ENCODE measurements around the gene USP30. TPM values are rescaled to one million over a fixed set of nuclear protein-coding genes. Genes with fewer than 3 reads are reported as not detected.

The USP30 gene
- total and polyA plus RNA-seq, 9 of the 15 experiments (the other 6 are each of a cell fraction or from before 2014, with no cell fraction given) = 1.4 to 15.2 (median 7.0) TPM

GRCh38 chr12:109093022-109093918 is 40.9 kb downstream of the USP30 start, which contains the start of gene ALKBH2 (continued):
- TF ChIP-seq ZNF143 (CRISPR knock-in tag; IDR thresholded peaks at IDR 0.05) (peak; percentile 60), KHSRP (IDR thresholded peaks at IDR 0.05) (no peak), MLLT1 (IDR thresholded peaks at IDR 0.05) (0 out of 4 replicates have a peak, but pooled peaks of 1 of the 2 experiments have one; percentile 33), PHB (CRISPR knock-in tag; IDR thresholded peaks at IDR 0.05) (no peak), ID3 (CRISPR knock-in tag; IDR thresholded peaks at IDR 0.05) (no peak), ID3 (tag; IDR thresholded peaks at IDR 0.05) (no peak), RBM22 (IDR thresholded peaks at IDR 0.05; ENCODE audit: low read depth, low read length, poor library complexity, severe bottlenecking) (no peak), ZNF165 (CRISPR knock-in tag; IDR thresholded peaks at IDR 0.05; ENCODE audit: borderline replicate concordance) (no peak), HMGN3 (IDR thresholded peaks at IDR 0.05; ENCODE audit: borderline replicate concordance, extremely low read depth, insufficient read length, low read depth, low read length) (peak; percentile 57), AFF4 (CRISPR knock-in tag; IDR thresholded peaks at IDR 0.05) (no peak), NEUROD1 (IDR thresholded peaks at IDR 0.05; ENCODE audit: borderline replicate concordance, low read depth, low read length, partially characterized antibody) (peak; percentile 72), GATAD2B (IDR thresholded peaks at IDR 0.05; ENCODE audit: borderline replicate concordance) (no peak), MBD2 (IDR thresholded peaks at IDR 0.05; ENCODE audit: borderline replicate concordance, low read depth) (no peak), HNRNPUL1 (IDR thresholded peaks at IDR 0.05; ENCODE audit: low read length) (no peak), NFIX (CRISPR knock-in tag; IDR thresholded peaks at IDR 0.05; ENCODE audit: low read depth) (no peak), FOXO4 (CRISPR knock-in tag; IDR thresholded peaks at IDR 0.05) (no peak), C11orf30 (IDR thresholded peaks at IDR 0.05; ENCODE audit: low read depth) (peak; percentile 64), USF2 (CRISPR knock-in tag; IDR thresholded peaks at IDR 0.05) (peak; percentile 50)

All from K562 (cell line).